GM12878 (cell line): ENCODE data around the gene SLC39A11. TPM values are rescaled to one million over a fixed set of nuclear protein-coding genes. Genes with fewer than 3 reads are reported as not detected.

ENCODE experiments used
- ATAC-seq: fragments of 200-7000 bp; cut with Tn5 transposase; 3 replicates; pipeline ENCODE4 v1.9.1; 2020; ENCODE audit warnings: mild to moderate bottlenecking, moderate library complexity
- BruUV-seq: library from RNA; stranded (reverse); fragments of 400-500 nt; replicated peaks from 2 replicates; lab custom pipeline; 2021; lab: Mats Ljungman, UMichigan
- CTCF ChIA-PET: fragments of 300-600 bp; sonication (Branson Sonifier 250); formaldehyde crosslinking; extraction: SDS; loops from one replicate; lab custom pipeline; 2021; ENCODE audit warnings: inconsistent platforms; lab: Yijun Ruan, JAX
- POLR2A ChIA-PET: fragments of 350-600 bp; formaldehyde crosslinking; extraction: SDS; loops from one replicate; lab custom pipeline; 2021; ENCODE audit warnings: inconsistent platforms; lab: Charles Lee
- RAD21 ChIA-PET: fragments of 300-600 bp; sonication (Branson Sonifier 250); formaldehyde crosslinking; loops from one replicate; lab custom pipeline; 2023; ENCODE audit warnings: antibody characterized with exemption; ENCODE audit not compliant: unreplicated experiment; lab: Charles Lee
- SMC1A ChIA-PET: fragments of 300-600 bp; sonication (Branson Sonifier 250); formaldehyde crosslinking; loops from one replicate; lab custom pipeline; 2023; ENCODE audit not compliant: unreplicated experiment, uncharacterized antibody; lab: Charles Lee
- DNase-seq: peaks from one replicate; pipeline ENCODE4 v3.0.0-alpha.2; 2011; ENCODE audit warnings: low read depth, low spot score
- FAIRE-seq: peaks from 3 replicates; lab custom pipeline; 2011; peaks lifted over from hg19 to GRCh38; lab: Jason Lieb, UNC
- H2AFZ ChIP-seq: 2 replicates; pipeline ENCODE4 v1.6.0; 2011; ENCODE audit warnings: low read depth, low read length, control low read depth; ENCODE audit not compliant: control insufficient read depth
- H3K27ac ChIP-seq: 2 replicates; pipeline ENCODE4 v1.5.1; 2011; ENCODE audit warnings: control low read depth; ENCODE audit not compliant: control insufficient read depth, insufficient read depth
- H3K27me3 ChIP-seq, 2 experiments: replicated peaks in 1 of 2; 2 replicates each; pipeline versions ENCODE4 v1.6.0 to v1.6.1; 2011; ENCODE audit warnings: low read length in 1 of 2; ENCODE audit not compliant: control insufficient read depth in 2 of 2, insufficient read depth in 2 of 2
- H3K36me3 ChIP-seq, 2 experiments: 2 replicates each; pipeline ENCODE4 v1.5.1; 2011; ENCODE audit warnings: low read length in 1 of 2; ENCODE audit not compliant: control insufficient read depth in 2 of 2, insufficient read depth in 2 of 2
- H3K4me1 ChIP-seq: 2 replicates; pipeline ENCODE4 v1.6.1; 2011; ENCODE audit warnings: mild to moderate bottlenecking, low read length, moderate library complexity, mixed read lengths; ENCODE audit not compliant: control insufficient read depth, insufficient read depth
- H3K4me2 ChIP-seq: 2 replicates; pipeline ENCODE4 v1.6.0; 2011; ENCODE audit warnings: control low read depth; ENCODE audit not compliant: control insufficient read depth, insufficient read depth
- H3K4me3 ChIP-seq: fragments of 200-600 bp; sonication (generic); 2 replicates; pipeline ENCODE4 v1.5.1; 2016
- H3K79me2 ChIP-seq: 2 replicates; pipeline ENCODE4 v1.6.0; 2011; ENCODE audit warnings: low read length; ENCODE audit not compliant: control insufficient read depth, insufficient read depth
- H3K9ac ChIP-seq: 2 replicates; pipeline ENCODE4 v1.8.0; 2011; ENCODE audit warnings: low read length, control low read depth, mixed read lengths; ENCODE audit not compliant: control insufficient read depth, insufficient read depth
- H3K9me3 ChIP-seq: replicated peaks from 3 replicates; pipeline ENCODE4 v1.5.1; 2011; ENCODE audit warnings: mild to moderate bottlenecking, low read length; ENCODE audit not compliant: control insufficient read depth, insufficient read depth
- H4K20me1 ChIP-seq: 2 replicates; pipeline ENCODE4 v1.6.0; 2011; ENCODE audit not compliant: control insufficient read depth, insufficient read depth
- BHLHE40 ChIP-seq, 2 experiments: fragments of 450-650 bp in 1 of 2; IDR thresholded peaks; 2 replicates each; pipeline ENCODE4 v1.6.1; 2011 to 2017; ENCODE audit warnings: low read depth in 2 of 2, borderline replicate concordance in 1 of 2, improper control_type of control experiment in 1 of 2, low read length in 1 of 2, mild to moderate bottlenecking in 1 of 2
- CBX5 ChIP-seq: sonication (generic); IDR thresholded peaks from 2 replicates; pipeline ENCODE4 v1.6.1; 2016; ENCODE audit warnings: low read depth, moderate library complexity, mild to moderate bottlenecking, inconsistent platforms
- ETV6 ChIP-seq, 2 experiments: fragments of 450-650 bp in 1 of 2; IDR thresholded peaks in 1 of 2; conservative IDR thresholded peaks in 1 of 2; 2 replicates each; pipeline ENCODE4 v1.6.1; 2014; ENCODE audit warnings: antibody characterized with exemption in 1 of 2, borderline replicate concordance in 1 of 2, low read depth in 1 of 2, mild to moderate bottlenecking in 1 of 2, moderate library complexity in 1 of 2
- KDM1A ChIP-seq: fragments of 200-600 bp; sonication (generic); IDR thresholded peaks from 2 replicates; pipeline ENCODE4 v1.6.1; 2016; ENCODE audit warnings: borderline replicate concordance
- KLF5 ChIP-seq: fragments of 450-650 bp; IDR thresholded peaks from 2 replicates; pipeline ENCODE4 v1.6.1; 2014; ENCODE audit warnings: mild to moderate bottlenecking; ENCODE audit not compliant: partially characterized antibody
- NR2C1 ChIP-seq: fragments of 450-650 bp; IDR thresholded peaks from 2 replicates; pipeline ENCODE4 v1.6.1; 2017; ENCODE audit warnings: antibody characterized with exemption, mild to moderate bottlenecking, moderate library complexity
- SIX5 ChIP-seq: IDR thresholded peaks from 2 replicates; pipeline ENCODE4 v1.6.1; 2011; ENCODE audit warnings: mild to moderate bottlenecking, low read depth, low read length, moderate library complexity; ENCODE audit not compliant: severe bottlenecking
- SMAD1 ChIP-seq: fragments of 450-650 bp; IDR thresholded peaks from 2 replicates; pipeline ENCODE4 v1.6.1; 2018; ENCODE audit warnings: mild to moderate bottlenecking, low read depth; ENCODE audit not compliant: partially characterized antibody
- SPI1 ChIP-seq: IDR thresholded peaks from 2 replicates; pipeline ENCODE4 v1.6.1; 2011; ENCODE audit warnings: low read depth, mild to moderate bottlenecking, low read length, moderate library complexity, borderline replicate concordance; ENCODE audit not compliant: insufficient read depth
- ZNF207 ChIP-seq: fragments of 450-650 bp; IDR thresholded peaks from 2 replicates; pipeline ENCODE4 v1.6.1; 2014; ENCODE audit warnings: antibody characterized with exemption, mild to moderate bottlenecking, borderline replicate concordance
- WGBS: methylation state at CpG from one replicate; pipeline ENCODE4 v1.1.6; 2016; ENCODE audit warnings: low lambda C conversion rate; ENCODE audit not compliant: insufficient replicate concordance, insufficient coverage; ENCODE audit errors: missing lambda C conversion rate; 5-methylcytosine and 5-hydroxymethylcytosine counted together
- in situ Hi-C: fragments of 300-500 bp; cut with MboI; formaldehyde crosslinking; loops from 9 replicates; pipeline ENCODE4 v1.14.3; 2018; ENCODE audit warnings: mixed read lengths
- intact Hi-C: fragments of 100-400 bp; cut with micrococcal nuclease; formaldehyde crosslinking; loops from one replicate; pipeline ENCODE4 v1.14.2; 2022; ENCODE audit not compliant: unreplicated experiment
- polyA plus RNA-seq, 11 experiments: library from polyadenylated mRNA; depleted of rRNA in 4 of 11; unstranded in 6 of 11; stranded (reverse) in 5 of 11; fragments of >200 nt; fragmentation: Nextera tagmentation in 4 of 11; fragmentation: Illumina TruSeq in 1 of 11; extraction: Ambion mirVana in 4 of 11; extraction: Trizol in 1 of 11; gene quantifications; 1 replicate in 1 of 11; 2 replicates in 10 of 11; pipeline versions ENCODE4 v1.2.1 to v1.2.3, GENCODE V29; 2011 to 2016; ENCODE audit warnings: inconsistent platforms in 2 of 11, missing spikeins in 2 of 11, low read depth in 1 of 11
- total RNA-seq, 4 experiments: library from RNA; depleted of rRNA in 3 of 4; stranded (reverse); fragments of >200 nt in 3 of 4; fragmentation: Illumina TruSeq in 1 of 4; extraction: Trizol in 1 of 4; gene quantifications; 2 replicates each; pipeline versions ENCODE4 v1.2.1 to v1.2.3, GENCODE V29; 2013 to 2021
- TF ChIP-seq, protein P1 (sequence below): IDR thresholded peaks from 2 replicates; pipeline ENCODE4 v1.6.1; 2012; ENCODE audit warnings: low read depth, low read length, improper control_type of control experiment
- TF ChIP-seq, protein P2 (sequence below): fragments of 450-650 bp; IDR thresholded peaks from 2 replicates; pipeline ENCODE4 v1.6.1; 2016; ENCODE audit warnings: mild to moderate bottlenecking

Gene SLC39A11
- total and polyA plus RNA-seq, 10 of the 15 experiments (the other 5 are each of a cell fraction or from before 2014, with no cell fraction given), result 8.6 to 23.8 (median 14.0) TPM

GRCh38 chr17:73023759-73024158 is 68.7 kb downstream of the SLC39A11 start (continued):
- TF ChIP-seq, protein P1, sequence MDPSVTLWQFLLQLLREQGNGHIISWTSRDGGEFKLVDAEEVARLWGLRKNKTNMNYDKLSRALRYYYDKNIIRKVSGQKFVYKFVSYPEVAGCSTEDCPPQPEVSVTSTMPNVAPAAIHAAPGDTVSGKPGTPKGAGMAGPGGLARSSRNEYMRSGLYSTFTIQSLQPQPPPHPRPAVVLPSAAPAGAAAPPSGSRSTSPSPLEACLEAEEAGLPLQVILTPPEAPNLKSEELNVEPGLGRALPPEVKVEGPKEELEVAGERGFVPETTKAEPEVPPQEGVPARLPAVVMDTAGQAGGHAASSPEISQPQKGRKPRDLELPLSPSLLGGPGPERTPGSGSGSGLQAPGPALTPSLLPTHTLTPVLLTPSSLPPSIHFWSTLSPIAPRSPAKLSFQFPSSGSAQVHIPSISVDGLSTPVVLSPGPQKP, result no peak
- TF ChIP-seq, protein P2, sequence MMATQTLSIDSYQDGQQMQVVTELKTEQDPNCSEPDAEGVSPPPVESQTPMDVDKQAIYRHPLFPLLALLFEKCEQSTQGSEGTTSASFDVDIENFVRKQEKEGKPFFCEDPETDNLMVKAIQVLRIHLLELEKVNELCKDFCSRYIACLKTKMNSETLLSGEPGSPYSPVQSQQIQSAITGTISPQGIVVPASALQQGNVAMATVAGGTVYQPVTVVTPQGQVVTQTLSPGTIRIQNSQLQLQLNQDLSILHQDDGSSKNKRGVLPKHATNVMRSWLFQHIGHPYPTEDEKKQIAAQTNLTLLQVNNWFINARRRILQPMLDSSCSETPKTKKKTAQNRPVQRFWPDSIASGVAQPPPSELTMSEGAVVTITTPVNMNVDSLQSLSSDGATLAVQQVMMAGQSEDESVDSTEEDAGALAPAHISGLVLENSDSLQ, result no peak
- TF ChIP-seq SMAD1 (no peak), SIX5 (no peak)

DNA sequence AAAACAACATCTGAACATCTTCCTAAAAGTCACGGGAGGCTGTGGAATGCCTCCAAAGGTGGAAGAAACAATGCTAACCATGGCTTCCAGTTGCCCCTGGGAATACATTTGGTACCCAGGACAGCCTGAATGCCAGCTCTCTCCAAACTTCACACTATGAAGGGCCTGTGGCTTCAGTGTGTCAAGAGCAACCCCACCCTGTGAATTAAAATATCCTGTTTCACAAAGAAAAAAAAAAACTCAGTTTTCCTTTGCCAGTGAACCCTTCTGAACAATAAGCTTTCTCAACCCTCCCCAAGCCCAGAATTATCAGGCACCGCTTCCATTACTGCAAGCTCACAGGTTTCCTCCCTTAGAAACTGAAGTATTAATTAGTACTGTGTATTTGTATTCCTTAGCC is 69.8 kb downstream of the SLC39A11 start:
- SMC1A ChIA-PET, result no interaction called here
- Histone ChIP-seq H4K20me1 (no peaks in the 10 kb centered on the region), H3K9ac (no peak overlapping the region), H3K4me2 (no peak overlapping the region), H2AFZ (no peak overlapping the region), H3K79me2 (peaks cover 3% of the 10 kb centered on the region; the same call in 1 of the 2 replicates), H3K27ac (no peak overlapping the region), H3K9me3 (peaks cover 5% of the 10 kb centered on the region; the same call in 2 of the 3 replicates), H3K4me1 (no peaks in the 10 kb centered on the region), H3K27me3 (no peaks in the 10 kb centered on the region), H3K36me3 (no peaks in the 10 kb centered on the region; a peak in 1 of 4 replicates), H3K4me3 (no peak overlapping the region)
- BruUV-seq, result no TSS peak
- ATAC-seq (no peak), FAIRE-seq (no peak), DNase-seq (no peak)
- RAD21 ChIA-PET, result no interaction called here
- 96% methylated on average over 2 of the region's 2 CpGs for WGBS
- TF ChIP-seq ETV6 (conservative IDR thresholded peaks at IDR 0.05 in 1 of 2, IDR thresholded peaks at IDR 0.05 in 1 of 2; ENCODE audit: borderline replicate concordance in 1 of 2, low read depth in 1 of 2) (no peak), SIX5 (no peak), NR2C1 (no peak), ZNF207 (no peak), CBX5 (no peak), KLF5 (no peak), BHLHE40 (IDR thresholded peaks at IDR 0.05; ENCODE audit: borderline replicate concordance in 1 of 2, low read depth in 2 of 2, low read length in 1 of 2) (no peak), SPI1 (no peak), KDM1A (no peak)
- POLR2A ChIA-PET, result no interaction called here
- in situ Hi-C loops, result no loop called here
- CTCF ChIA-PET, result no interaction called here
- intact Hi-C loops, result no loop called here
